NB4 (cell line): Measurements from ENCODE around the gene SNRK.

Experiments used
- CTCF ChIP-seq: IDR thresholded peaks from one replicate; pipeline ENCODE4 v1.5.1; 2012; ENCODE audit warnings: low read depth, low read length
- POLR2A ChIP-seq: IDR thresholded peaks from 2 replicates; pipeline ENCODE4 v1.6.1; 2011; ENCODE audit warnings: mild to moderate bottlenecking; ENCODE audit not compliant: insufficient read length; ENCODE audit errors: extremely low read depth

- no peak for TF ChIP-seq POLR2A
- no peak for TF ChIP-seq CTCF
Measured at GRCh38 chr3:43366481-43366880, 80.1 kb downstream of the SNRK start.
